Psoas muscle (tissue), 8 donors: ENCODE data around the gene COG2. TPM values are rescaled to one million over a fixed set of nuclear protein-coding genes. Genes with fewer than 3 reads are reported as not detected.

ENCODE experiments used
- ATAC-seq, 4 donors: fragments of 200-7000 bp; cut with Tn5 transposase; one replicate each; pipeline ENCODE4 v1.9.1; 2020; ENCODE audit warnings: moderate library complexity in 3 of 4, mild to moderate bottlenecking in 2 of 4
- DNase-seq, 2 donors: peaks; one replicate each; pipeline ENCODE4 v3.0.0-alpha.2; 2020
- H3K27ac ChIP-seq: fragments of 200-600 bp; one replicate; pipeline ENCODE4 v1.8.0; 2022
- H3K27me3 ChIP-seq, 3 donors: fragments of 200-600 bp in 1 of 3; one replicate each; pipeline versions ENCODE4 v1.6.1 to v1.8.0; 2013 to 2022; ENCODE audit warnings: low read length in 2 of 3, mild to moderate bottlenecking in 2 of 3, moderate library complexity in 1 of 3; ENCODE audit not compliant: insufficient read depth in 3 of 3
- H3K36me3 ChIP-seq, 2 donors: fragments of 200-600 bp in 1 of 2; one replicate each; pipeline versions ENCODE4 v1.6.1 to v1.8.0; 2013 to 2022; ENCODE audit warnings: low read depth in 1 of 2, mild to moderate bottlenecking in 1 of 2, moderate library complexity in 1 of 2; ENCODE audit not compliant: insufficient read depth in 1 of 2
- H3K4me1 ChIP-seq: fragments of 200-600 bp; one replicate; pipeline ENCODE4 v1.8.0; 2022
- H3K4me3 ChIP-seq: fragments of 200-600 bp; one replicate; pipeline ENCODE4 v1.8.0; 2022; ENCODE audit warnings: mild to moderate bottlenecking
- H3K9me3 ChIP-seq: fragments of 200-600 bp; one replicate; pipeline ENCODE4 v1.8.0; 2022
- CTCF ChIP-seq: fragments of 200-600 bp; IDR thresholded peaks from one replicate; pipeline ENCODE4 v1.8.0; 2022; ENCODE audit warnings: antibody characterized with exemption
- WGBS, 3 donors: extraction: QIAGEN DNeasy Blood & Tissue Kit; methylation state at CpG; one replicate each; pipeline versions ENCODE4 v1.1.6 to v1.1.7; 2013; 5-methylcytosine and 5-hydroxymethylcytosine counted together
- intact Hi-C, 2 donors: fragments of 100-400 bp; cut with DNase I; formaldehyde crosslinking; loops; one replicate each; pipeline versions ENCODE4 v1.11.0 to v1.14.2; 2022
- polyA plus RNA-seq, 3 donors: library from polyadenylated mRNA; stranded (reverse); fragments of 200-250 nt; gene quantifications; one replicate each; pipeline ENCODE4 v1.2.3, GENCODE V29; 2013
- total RNA-seq, 4 donors: library from RNA; stranded (reverse); fragmentation: NEBNext Ultra II Directional in 2 of 4; extraction: Animal tissue kit (Norgen Biotek cat#: 25700) in 2 of 4; gene quantifications; one replicate each; pipeline versions ENCODE4 v1.2.1 to v1.2.4, GENCODE V29; 2021 to 2023
- donor health status: healthy with polysubstance abuse.
- donor health status: DM: no; HTN: no; CAD: no; lungs with moderate emphysema.
- donor health status: Bipolar disorder and iron deficiency.
- donor health status: healthy.
- donor health status: DM: yes; HTN: yes; CAD: no.
- donor health status: DM: no; HTN: no; CAD: no.
- donor health status: DM: no; HTN: no; CAD: no.
- donor health status: DM: yes; HTN: yes; CAD: no.

Gene COG2
- total and polyA plus RNA-seq, 7 donors: 11.9 to 30.5 (median 21.3) TPM

- DNase-seq: no peak
- no peak for TF ChIP-seq CTCF
- intact Hi-C loops: no loop called here
- Histone ChIP-seq H3K4me1 (peaks cover 8% of the 10 kb centered on the region), H3K36me3 (peaks cover 7 to 84% of the 10 kb centered on the region in 2 donors), H3K9me3 (no peaks in the 10 kb centered on the region), H3K4me3 (no peak overlapping the region), H3K27ac (no peak overlapping the region), H3K27me3 (no peaks in the 10 kb centered on the region)
- no peak for ATAC-seq
- WGBS, 3 donors: 87 to 99% (median 98%) methylated on average over 1 of the region's 1 CpG
Observed at GRCh38 chr1:230677200-230677599, 34.9 kb downstream of the COG2 start.

- TF ChIP-seq CTCF: no peak
- Histone ChIP-seq H3K4me3 (no peak overlapping the region), H3K27me3 (no peaks in the 10 kb centered on the region), H3K9me3 (no peaks in the 10 kb centered on the region), H3K27ac (no peak overlapping the region), H3K4me1 (peaks cover 17% of the 10 kb centered on the region), H3K36me3 (peaks cover 8 to 80% of the 10 kb centered on the region in 2 donors)
- ATAC-seq (no peak), DNase-seq (no peak)
- WGBS, 3 donors: 33 to 46% (median 43%) methylated on average over 3 of the region's 3 CpGs
- intact Hi-C loops: no loop called here
Observed at GRCh38 chr1:230679192-230679591, 36.9 kb downstream of the COG2 start.

- H3K4me3 ChIP-seq: no peak overlapping the region
- no peaks in the 10 kb centered on the region for H3K9me3 ChIP-seq
- no peak for TF ChIP-seq CTCF
- intact Hi-C loops: no loop called here
- ATAC-seq (no peak), DNase-seq (no peak)
- H3K36me3 ChIP-seq: peaks cover 8 to 80% of the 10 kb centered on the region in 2 donors
- H3K27ac ChIP-seq: no peak overlapping the region
- no peaks in the 10 kb centered on the region for H3K27me3 ChIP-seq
- WGBS, 3 donors: 91 to 94% (median 91%) methylated on average over 2 of the region's 2 CpGs
- peaks cover 17% of the 10 kb centered on the region for H3K4me1 ChIP-seq
Observed at GRCh38 chr1:230679825-230680224, 37.5 kb downstream of the COG2 start.

GRCh38 chr1:230680300-230681025 lies 38.2 kb downstream of the COG2 start:
- ATAC-seq (no peak), DNase-seq (no peak)
- intact Hi-C loops: no loop called here
- peaks cover 17% of the 10 kb centered on the region for H3K4me1 ChIP-seq
- peaks cover 8 to 80% of the 10 kb centered on the region in 2 donors for H3K36me3 ChIP-seq
- WGBS, 3 donors: 56 to 71% (median 61%) methylated on average over 4 of the region's 4 CpGs
- H3K4me3 ChIP-seq: no peak overlapping the region
- H3K27ac ChIP-seq: no peak overlapping the region
- H3K27me3 ChIP-seq: no peaks in the 10 kb centered on the region
- TF ChIP-seq CTCF: no peak
- H3K9me3 ChIP-seq: no peaks in the 10 kb centered on the region

- Histone ChIP-seq H3K27me3 (no peaks in the 10 kb centered on the region), H3K36me3 (peaks cover 13 to 80% of the 10 kb centered on the region in 2 donors), H3K9me3 (no peaks in the 10 kb centered on the region), H3K27ac (no peak overlapping the region), H3K4me3 (no peak overlapping the region), H3K4me1 (peaks cover 17% of the 10 kb centered on the region)
- TF ChIP-seq CTCF: no peak
- intact Hi-C loops: no loop called here
- DNase-seq (peak; percentile 45 to 70), ATAC-seq (peak; percentile 97 to 99 (median 98))
- WGBS, 3 donors: 6 to 13% (median 12%) methylated on average over 2 of the region's 2 CpGs
Observed at GRCh38 chr1:230681599-230681998, 39.3 kb downstream of the COG2 start.
